Kidney epithelial cell (primary cell): Measurements from ENCODE around the gene SNAP47. TPM values are rescaled to one million over a fixed set of nuclear protein-coding genes. Genes with fewer than 3 reads are reported as not detected.
A peak's percentile ranks its signal among the peaks of the same experiment; 100 is the strongest.

Experiments used
- DNase-seq: peaks from one replicate; pipeline ENCODE4 v3.0.0-alpha.2; 2010; ENCODE audit warnings: low read depth
- H3K27me3 ChIP-seq: 2 replicates; pipeline ENCODE4 v1.6.0; 2011; ENCODE audit warnings: low read length; ENCODE audit not compliant: control insufficient read depth, insufficient read depth
- H3K36me3 ChIP-seq: 2 replicates; pipeline ENCODE4 v1.5.1; 2011; ENCODE audit warnings: low read length; ENCODE audit not compliant: control insufficient read depth, insufficient read depth
- H3K4me3 ChIP-seq: 2 replicates; pipeline ENCODE4 v1.5.1; 2011; ENCODE audit warnings: low read depth, mild to moderate bottlenecking, control low read depth, low read length
- CTCF ChIP-seq: IDR thresholded peaks from 2 replicates; pipeline ENCODE4 v1.5.1; 2011; ENCODE audit warnings: mild to moderate bottlenecking, moderate library complexity, low read length, control low read depth, inconsistent platforms; ENCODE audit not compliant: insufficient read depth, poor library complexity, severe bottlenecking
- total RNA-seq: library from RNA; depleted of rRNA; stranded (reverse); fragments of >200 nt; gene quantifications from 2 replicates; pipeline ENCODE4 v1.2.3, GENCODE V29; 2015

SNAP47 gene
- total RNA-seq, 1 donor from 2014 or later = 40.2 TPM

- Histone ChIP-seq H3K36me3 (no peaks in the 10 kb centered on the region), H3K4me3 (peak overlapping the region; percentile 50), H3K27me3 (no peaks in the 10 kb centered on the region)
- TF ChIP-seq CTCF = no peak
- DNase-seq = peak; percentile 76
Observed at GRCh38 chr1:227728059-227728891, 7.0 kb upstream of the SNAP47 start.

- H3K36me3 ChIP-seq = no peaks in the 10 kb centered on the region
- no peak for DNase-seq
- TF ChIP-seq CTCF = no peak
- H3K27me3 ChIP-seq = no peaks in the 10 kb centered on the region
- H3K4me3 ChIP-seq = peak overlapping the region; percentile 50
Observed at GRCh38 chr1:227728892-227729143, 6.4 kb upstream of the SNAP47 start.

- no peak for TF ChIP-seq CTCF
- peak overlapping the region; percentile 50 for H3K4me3 ChIP-seq
- DNase-seq = no peak
Observed at GRCh38 chr1:227729144-227729880, 5.9 kb upstream of the SNAP47 start.

GRCh38 chr1:227729881-227730629 is 5.2 kb upstream of the SNAP47 start:
- DNase-seq = no peak
- Histone ChIP-seq H3K27me3 (no peaks in the 10 kb centered on the region), H3K4me3 (no peak overlapping the region), H3K36me3 (no peaks in the 10 kb centered on the region)
- TF ChIP-seq CTCF = peak; percentile 87

More at GRCh38 chr1:227729144-227729880, 5.9 kb upstream of the SNAP47 start:
- Histone ChIP-seq H3K27me3 (no peaks in the 10 kb centered on the region), H3K36me3 (no peaks in the 10 kb centered on the region)

GRCh38 chr1:227730630-227731151 is 4.5 kb upstream of the SNAP47 start:
- Histone ChIP-seq H3K27me3 (no peaks in the 10 kb centered on the region), H3K4me3 (no peak overlapping the region), H3K36me3 (no peaks in the 10 kb centered on the region)
- no peak for DNase-seq
- TF ChIP-seq CTCF = no peak
